MCF 10A (cell line): ENCODE results near the gene ASMTL. TPM values are rescaled to one million over a fixed set of nuclear protein-coding genes. Genes with fewer than 3 reads are reported as not detected.

Experiments
- BruUV-seq: library from RNA; stranded (reverse); fragments of 400-500 nt; replicated peaks from 2 replicates; lab custom pipeline; 2021; lab: Mats Ljungman, UMichigan
- CTCF ChIA-PET: fragments of 300-600 bp; sonication (Branson Sonifier 250); formaldehyde crosslinking; extraction: SDS; loops from one replicate; lab custom pipeline; 2021; ENCODE audit warnings: antibody characterized with exemption, inconsistent platforms; lab: Yijun Ruan, JAX
- POLR2A ChIA-PET: fragments of 300-600, 350-650 bp; sonication (Branson Sonifier 250); formaldehyde crosslinking; extraction: SDS; loops from one replicate; lab custom pipeline; 2020; ENCODE audit warnings: antibody characterized with exemption, inconsistent platforms; lab: Yijun Ruan, JAX
- DNase-seq: peaks from one replicate; pipeline ENCODE4 v3.0.0-alpha.2; 2018; ENCODE audit not compliant: unreplicated experiment
- H3K27ac Mint-ChIP-seq: one replicate; pipeline ENCODE4 v1.8.0; 2022; ENCODE audit warnings: mild to moderate bottlenecking, low read depth, mixed read lengths; ENCODE audit not compliant: unreplicated experiment
- H3K27me3 Mint-ChIP-seq: one replicate; pipeline ENCODE4 v1.8.0; 2022; ENCODE audit warnings: mixed read lengths; ENCODE audit not compliant: insufficient read depth, unreplicated experiment
- H3K36me3 Mint-ChIP-seq: one replicate; pipeline ENCODE4 v1.8.0; 2022; ENCODE audit warnings: mild to moderate bottlenecking, moderate library complexity, mixed read lengths; ENCODE audit not compliant: insufficient read depth, unreplicated experiment
- H3K4me1 Mint-ChIP-seq: one replicate; pipeline ENCODE4 v1.8.0; 2022; ENCODE audit warnings: mixed read lengths; ENCODE audit not compliant: insufficient read depth, unreplicated experiment
- H3K4me3 Mint-ChIP-seq: one replicate; pipeline ENCODE4 v1.8.0; 2022; ENCODE audit warnings: mild to moderate bottlenecking, moderate library complexity, mixed read lengths; ENCODE audit not compliant: unreplicated experiment
- H3K9me3 Mint-ChIP-seq: one replicate; pipeline ENCODE4 v1.8.0; 2022; ENCODE audit warnings: mixed read lengths; ENCODE audit not compliant: unreplicated experiment
- intact Hi-C: fragments of 100-400 bp; cut with micrococcal nuclease; formaldehyde crosslinking; loops from 2 replicates; pipeline ENCODE4 v1.14.1; 2022
- total RNA-seq: library from RNA; stranded (reverse); gene quantifications from 2 replicates; pipeline ENCODE4 v1.2.3, GENCODE V29; 2022
- TF ChIP-seq, protein P1 (sequence below): fragments of 200-600 bp; IDR thresholded peaks from one replicate; pipeline ENCODE4 v1.8.0; 2022; ENCODE audit warnings: antibody characterized with exemption, mild to moderate bottlenecking; ENCODE audit not compliant: unreplicated experiment

ASMTL gene
- total RNA-seq, 1 experiment from 2014 or later, result 20.6 TPM

DNA sequence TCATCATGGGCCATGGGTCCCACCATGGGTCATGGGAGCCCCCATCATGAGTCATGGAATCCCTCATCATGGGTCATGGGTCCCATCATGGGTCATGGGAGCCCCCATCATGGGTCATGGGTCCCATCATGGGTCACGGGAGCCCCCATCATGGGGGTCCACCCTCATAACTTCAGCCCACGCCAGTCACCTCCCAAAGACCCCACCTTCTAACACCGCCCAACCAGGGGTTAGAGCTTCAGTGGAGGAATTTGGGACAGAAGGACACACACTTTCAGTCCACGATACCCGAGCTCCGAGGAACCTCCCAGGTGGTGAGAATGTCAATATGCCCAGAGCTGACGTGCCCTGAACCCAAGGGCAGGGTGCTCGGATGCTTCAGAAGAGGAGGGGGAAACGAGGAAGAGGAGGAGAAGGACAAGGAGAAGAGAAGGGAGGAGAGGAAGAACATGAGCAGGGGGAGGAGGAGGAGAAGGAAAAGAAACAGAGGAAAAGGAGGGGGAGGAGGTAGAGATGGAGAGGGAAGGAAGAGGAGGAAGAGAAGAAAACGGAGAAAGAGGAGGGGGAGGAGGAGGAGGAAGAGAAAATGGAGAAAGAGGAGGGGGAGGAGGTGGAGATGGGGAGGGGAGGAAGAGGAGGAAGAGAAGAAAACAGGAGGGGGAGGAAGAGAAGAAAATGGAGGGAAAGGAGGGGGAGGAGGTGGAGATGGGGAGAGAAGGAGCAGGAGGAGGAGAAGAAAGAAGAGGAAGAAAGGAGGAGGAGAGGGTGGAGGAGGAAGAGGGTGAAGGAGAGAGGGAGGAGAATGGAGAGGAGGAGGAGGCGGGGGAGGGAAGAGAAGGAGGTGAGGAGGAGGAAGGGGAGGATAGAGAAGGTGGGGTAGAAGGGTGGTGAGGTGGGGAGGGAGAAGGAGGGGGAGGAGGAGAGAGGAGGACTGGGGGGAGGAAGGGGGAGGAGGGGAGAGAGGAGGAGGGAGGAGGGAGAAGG, 98.4 kb downstream of the ASMTL start:
- intact Hi-C loops, result no loop called here
- H3K27me3 Mint-ChIP-seq, result no peaks in the 10 kb centered on the region
- peaks cover 4% of the 10 kb centered on the region for H3K9me3 Mint-ChIP-seq
- H3K4me1 Mint-ChIP-seq, result no peaks in the 10 kb centered on the region
- DNase-seq, result no peak
- CTCF ChIA-PET, result no interaction called here
- TF ChIP-seq, protein P1, sequence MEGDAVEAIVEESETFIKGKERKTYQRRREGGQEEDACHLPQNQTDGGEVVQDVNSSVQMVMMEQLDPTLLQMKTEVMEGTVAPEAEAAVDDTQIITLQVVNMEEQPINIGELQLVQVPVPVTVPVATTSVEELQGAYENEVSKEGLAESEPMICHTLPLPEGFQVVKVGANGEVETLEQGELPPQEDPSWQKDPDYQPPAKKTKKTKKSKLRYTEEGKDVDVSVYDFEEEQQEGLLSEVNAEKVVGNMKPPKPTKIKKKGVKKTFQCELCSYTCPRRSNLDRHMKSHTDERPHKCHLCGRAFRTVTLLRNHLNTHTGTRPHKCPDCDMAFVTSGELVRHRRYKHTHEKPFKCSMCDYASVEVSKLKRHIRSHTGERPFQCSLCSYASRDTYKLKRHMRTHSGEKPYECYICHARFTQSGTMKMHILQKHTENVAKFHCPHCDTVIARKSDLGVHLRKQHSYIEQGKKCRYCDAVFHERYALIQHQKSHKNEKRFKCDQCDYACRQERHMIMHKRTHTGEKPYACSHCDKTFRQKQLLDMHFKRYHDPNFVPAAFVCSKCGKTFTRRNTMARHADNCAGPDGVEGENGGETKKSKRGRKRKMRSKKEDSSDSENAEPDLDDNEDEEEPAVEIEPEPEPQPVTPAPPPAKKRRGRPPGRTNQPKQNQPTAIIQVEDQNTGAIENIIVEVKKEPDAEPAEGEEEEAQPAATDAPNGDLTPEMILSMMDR, result no peak
- H3K36me3 Mint-ChIP-seq, result peaks cover 5% of the 10 kb centered on the region
- no peak overlapping the region for H3K27ac Mint-ChIP-seq
- BruUV-seq, result no TSS peak
- POLR2A ChIA-PET, result no interaction called here
- H3K4me3 Mint-ChIP-seq, result no peak overlapping the region

Other genes starting within 250 kb of the ASMTL start
- gene CRLF2, start 240.3 kb downstream of the ASMTL start, total RNA-seq, result not detected in 2 replicates
- not detected in 2 replicates for gene CSF2RA, start 184.1 kb downstream of the ASMTL start, total RNA-seq
- not detected in 2 replicates for gene IL3RA, start 116.1 kb downstream of the ASMTL start, total RNA-seq
- 319 and 463 TPM in 2 replicates for gene SLC25A6, start 60.8 kb downstream of the ASMTL start, total RNA-seq
- gene P2RY8, start 84.3 kb upstream of the ASMTL start, total RNA-seq, result not detected in 2 replicates
- gene AKAP17A, start 138.7 kb upstream of the ASMTL start, total RNA-seq, result 76.2 TPM in 2 replicates
- gene ASMT, start 162.2 kb upstream of the ASMTL start, total RNA-seq, result not detected in 2 replicates